Measurements from ENCODE around the gene CCDC50.

DNA sequence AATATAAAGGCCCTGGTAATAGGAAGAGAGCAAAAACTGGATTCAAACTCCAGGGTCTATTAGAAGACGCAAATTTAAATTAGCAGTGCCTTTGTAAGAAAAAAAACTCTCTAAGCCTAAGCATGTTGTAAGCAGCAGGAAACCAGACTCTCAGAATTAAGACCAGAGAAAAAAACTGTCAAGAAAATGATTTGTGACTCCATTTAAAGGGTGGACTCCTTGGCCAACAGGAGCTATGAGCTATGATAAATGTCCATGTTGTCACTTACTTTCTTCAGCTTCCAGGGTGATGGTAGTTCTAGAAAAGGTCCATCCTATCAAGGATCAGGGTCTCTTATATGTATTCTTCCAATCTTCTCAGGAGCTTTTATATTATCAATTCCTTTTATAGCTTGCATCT is 34.9 kb upstream of the CCDC50 start:
- TF ChIP-seq, protein P1, sequence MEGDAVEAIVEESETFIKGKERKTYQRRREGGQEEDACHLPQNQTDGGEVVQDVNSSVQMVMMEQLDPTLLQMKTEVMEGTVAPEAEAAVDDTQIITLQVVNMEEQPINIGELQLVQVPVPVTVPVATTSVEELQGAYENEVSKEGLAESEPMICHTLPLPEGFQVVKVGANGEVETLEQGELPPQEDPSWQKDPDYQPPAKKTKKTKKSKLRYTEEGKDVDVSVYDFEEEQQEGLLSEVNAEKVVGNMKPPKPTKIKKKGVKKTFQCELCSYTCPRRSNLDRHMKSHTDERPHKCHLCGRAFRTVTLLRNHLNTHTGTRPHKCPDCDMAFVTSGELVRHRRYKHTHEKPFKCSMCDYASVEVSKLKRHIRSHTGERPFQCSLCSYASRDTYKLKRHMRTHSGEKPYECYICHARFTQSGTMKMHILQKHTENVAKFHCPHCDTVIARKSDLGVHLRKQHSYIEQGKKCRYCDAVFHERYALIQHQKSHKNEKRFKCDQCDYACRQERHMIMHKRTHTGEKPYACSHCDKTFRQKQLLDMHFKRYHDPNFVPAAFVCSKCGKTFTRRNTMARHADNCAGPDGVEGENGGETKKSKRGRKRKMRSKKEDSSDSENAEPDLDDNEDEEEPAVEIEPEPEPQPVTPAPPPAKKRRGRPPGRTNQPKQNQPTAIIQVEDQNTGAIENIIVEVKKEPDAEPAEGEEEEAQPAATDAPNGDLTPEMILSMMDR (conservative IDR thresholded peaks at IDR 0.05) = no peak
- TF ChIP-seq EZH2 (IDR thresholded peaks at IDR 0.05; ENCODE audit: low read depth) = no peak

All from PC-9 (cell line).